Measurements from ENCODE around the gene RBM39.
"Not testable (repeated sequence)": the region's sequence is repeated elsewhere in the genome, so short reads cannot be mapped to it uniquely, and the experiment has no call there.

RBM39 gene

GRCh38 chr20:35756404-35756803, 14.3 kb upstream of the RBM39 start:
- DNase-seq (no peak), ATAC-seq (no peak)

- DNase-seq = no peak
- ATAC-seq = no peak
These were observed 8.6 kb upstream of the RBM39 start for GRCh38 chr20:35750611-35751010.

GRCh38 chr20:35744492-35744841, 2.4 kb upstream of the RBM39 start:
- not testable (repeated sequence) for DNase-seq, ATAC-seq

- peak; percentile 38 for DNase-seq
- ATAC-seq = no peak
These were observed 1.8 kb upstream of the RBM39 start for GRCh38 chr20:35743693-35744491.

GRCh38 chr20:35742741-35743523, 872 bp upstream of the RBM39 start:
- DNase-seq (no peak), ATAC-seq (no peak)

GRCh38 chr20:35739294-35740163, 2.5 kb downstream of the RBM39 start:
- ATAC-seq (no peak), DNase-seq (no peak)

- ATAC-seq = no peak
- no peak for DNase-seq
These were observed 3.5 kb downstream of the RBM39 start for GRCh38 chr20:35738410-35739179.

GRCh38 chr20:35737865-35738333, 4.2 kb downstream of the RBM39 start:
- DNase-seq (no peak), ATAC-seq (no peak)

- ATAC-seq = no peak
These were observed 6.1 kb downstream of the RBM39 start for GRCh38 chr20:35735826-35736470.

GRCh38 chr20:35734777-35735649, 7.0 kb downstream of the RBM39 start:
- no peak for DNase-seq
- no peak for ATAC-seq

More at GRCh38 chr20:35735826-35736470, 6.1 kb downstream of the RBM39 start:
- DNase-seq = no peak

- DNase-seq (no peak), ATAC-seq (no peak)
These were observed 7.7 kb downstream of the RBM39 start for GRCh38 chr20:35734374-35734773.

GRCh38 chr20:35732644-35732982, 9.4 kb downstream of the RBM39 start:
- ATAC-seq (no peak), DNase-seq (no peak)

GRCh38 chr20:35731862-35732643, 10.0 kb downstream of the RBM39 start:
- ATAC-seq (no peak), DNase-seq (no peak)

- ATAC-seq (no peak), DNase-seq (no peak)
These were observed 10.6 kb downstream of the RBM39 start for GRCh38 chr20:35731469-35731788.

- DNase-seq (no peak), ATAC-seq (no peak)
These were observed 11.2 kb downstream of the RBM39 start for GRCh38 chr20:35730583-35731468.

GRCh38 chr20:35729836-35730582, 12.1 kb downstream of the RBM39 start:
- DNase-seq (no peak), ATAC-seq (no peak)

- DNase-seq (no peak), ATAC-seq (no peak)
These were observed 12.7 kb downstream of the RBM39 start for GRCh38 chr20:35729283-35729807.

All from stimulated activated naive CD8-positive, alpha-beta T cell treated with anti-CD3 and anti-CD28 coated beads, Interleukin-15, Interleukin-2, amounts not matched to agents 100 U/mL and 50 U/mL, for 24 hours (primary cell).